ENCODE results near the gene KIAA1549. TPM values are rescaled to one million over a fixed set of nuclear protein-coding genes. Genes with fewer than 3 reads are reported as not detected.

Gene KIAA1549
- total and polyA plus RNA-seq, 2 donors = 1.6 to 4.6 TPM

GRCh38 chr7:138872576-138872975 lies 108.6 kb downstream of the KIAA1549 start:
- Histone ChIP-seq H3K4me1 (ENCODE audit: insufficient read depth) (no peaks in the 10 kb centered on the region), H3K27ac (ENCODE audit: low read depth) (no peak overlapping the region), H3K36me3 (ENCODE audit: insufficient read depth) (peaks cover 2% of the 10 kb centered on the region), H3K4me3 (ENCODE audit: low read depth, low read length) (no peak overlapping the region)
- 86% methylated on average over 4 of the region's 4 CpGs for WGBS
- no peak for DNase-seq (ENCODE audit: extremely low spot score)

GRCh38 chr7:138871814-138872090 lies 109.4 kb downstream of the KIAA1549 start:
- Histone ChIP-seq H3K27ac (ENCODE audit: low read depth) (no peak overlapping the region), H3K36me3 (ENCODE audit: insufficient read depth) (peaks cover 2% of the 10 kb centered on the region), H3K4me1 (ENCODE audit: insufficient read depth) (no peaks in the 10 kb centered on the region), H3K4me3 (ENCODE audit: low read depth, low read length) (no peak overlapping the region)
- DNase-seq (ENCODE audit: extremely low spot score) = no peak
- WGBS = 96% methylated on average over 5 of the region's 5 CpGs

- WGBS = 90% methylated on average over 21 of the region's 21 CpGs
- Histone ChIP-seq H3K4me1 (ENCODE audit: insufficient read depth) (no peaks in the 10 kb centered on the region), H3K27ac (ENCODE audit: low read depth) (no peak overlapping the region), H3K36me3 (ENCODE audit: insufficient read depth) (peaks cover 2% of the 10 kb centered on the region), H3K4me3 (ENCODE audit: low read depth, low read length) (no peak overlapping the region)
- DNase-seq (ENCODE audit: extremely low spot score) = no peak
These were observed 110.0 kb downstream of the KIAA1549 start for GRCh38 chr7:138871065-138871813.

- no peak overlapping the region for H3K27ac ChIP-seq (ENCODE audit: low read depth)
- 98% methylated on average over 30 of the region's 30 CpGs for WGBS
- no peaks in the 10 kb centered on the region for H3K4me1 ChIP-seq (ENCODE audit: insufficient read depth)
- H3K4me3 ChIP-seq (ENCODE audit: low read depth, low read length) = no peak overlapping the region
- peaks cover 2% of the 10 kb centered on the region for H3K36me3 ChIP-seq (ENCODE audit: insufficient read depth)
- no peak for DNase-seq (ENCODE audit: extremely low spot score)
These were observed 111.8 kb downstream of the KIAA1549 start for GRCh38 chr7:138869353-138869752.

GRCh38 chr7:138868711-138869110 lies 112.5 kb downstream of the KIAA1549 start:
- no peak for DNase-seq (ENCODE audit: extremely low spot score)
- Histone ChIP-seq H3K4me1 (ENCODE audit: insufficient read depth) (no peaks in the 10 kb centered on the region), H3K4me3 (ENCODE audit: low read depth, low read length) (no peak overlapping the region), H3K27ac (ENCODE audit: low read depth) (no peak overlapping the region), H3K36me3 (ENCODE audit: insufficient read depth) (peaks cover 2% of the 10 kb centered on the region)
- 96% methylated on average over 14 of the region's 14 CpGs for whole genome bisulfite sequencing

- DNase-seq (ENCODE audit: extremely low spot score) = no peak
- H3K4me1 ChIP-seq (ENCODE audit: insufficient read depth) = no peaks in the 10 kb centered on the region
- peaks cover 2% of the 10 kb centered on the region for H3K36me3 ChIP-seq (ENCODE audit: insufficient read depth)
- no peak overlapping the region for H3K27ac ChIP-seq (ENCODE audit: low read depth)
- 96% methylated on average over 19 of the region's 19 CpGs for WGBS
- H3K4me3 ChIP-seq (ENCODE audit: low read depth, low read length) = no peak overlapping the region
These were observed 113.4 kb downstream of the KIAA1549 start for GRCh38 chr7:138867744-138868143.

GRCh38 chr7:138866353-138866752 lies 114.8 kb downstream of the KIAA1549 start:
- 95% methylated on average over 9 of the region's 9 CpGs for whole genome bisulfite sequencing

GRCh38 chr7:138865843-138866242 lies 115.3 kb downstream of the KIAA1549 start:
- H3K4me1 ChIP-seq (ENCODE audit: insufficient read depth) = no peaks in the 10 kb centered on the region
- H3K4me3 ChIP-seq (ENCODE audit: low read depth, low read length) = no peak overlapping the region
- H3K36me3 ChIP-seq (ENCODE audit: insufficient read depth) = peaks cover 2% of the 10 kb centered on the region
- WGBS = 88% methylated on average over 4 of the region's 4 CpGs
- no peak for DNase-seq (ENCODE audit: extremely low spot score)
- no peak overlapping the region for H3K27ac ChIP-seq (ENCODE audit: low read depth)

More at GRCh38 chr7:138866353-138866752, 114.8 kb downstream of the KIAA1549 start:
- no peak for DNase-seq (ENCODE audit: extremely low spot score)
- Histone ChIP-seq H3K4me3 (ENCODE audit: low read depth, low read length) (no peak overlapping the region), H3K36me3 (ENCODE audit: insufficient read depth) (peaks cover 2% of the 10 kb centered on the region), H3K27ac (ENCODE audit: low read depth) (no peak overlapping the region), H3K4me1 (ENCODE audit: insufficient read depth) (no peaks in the 10 kb centered on the region)

GRCh38 chr7:138864667-138865066 lies 116.5 kb downstream of the KIAA1549 start:
- Histone ChIP-seq H3K4me3 (ENCODE audit: low read depth, low read length) (no peak overlapping the region), H3K36me3 (ENCODE audit: insufficient read depth) (peaks cover 2% of the 10 kb centered on the region), H3K27ac (ENCODE audit: low read depth) (no peak overlapping the region), H3K4me1 (ENCODE audit: insufficient read depth) (no peaks in the 10 kb centered on the region)
- 89% methylated on average over 3 of the region's 3 CpGs for WGBS
- no peak for DNase-seq (ENCODE audit: extremely low spot score)

- H3K4me1 ChIP-seq (ENCODE audit: insufficient read depth) = no peaks in the 10 kb centered on the region
- DNase-seq (ENCODE audit: extremely low spot score) = no peak
- 96% methylated on average over 9 of the region's 9 CpGs for WGBS
- H3K4me3 ChIP-seq (ENCODE audit: low read depth, low read length) = no peak overlapping the region
- H3K36me3 ChIP-seq (ENCODE audit: insufficient read depth) = no peaks in the 10 kb centered on the region
- H3K27ac ChIP-seq (ENCODE audit: low read depth) = no peak overlapping the region
These were observed 117.3 kb downstream of the KIAA1549 start for GRCh38 chr7:138863931-138864330.

- Histone ChIP-seq H3K36me3 (ENCODE audit: insufficient read depth) (no peaks in the 10 kb centered on the region), H3K27ac (ENCODE audit: low read depth) (no peak overlapping the region), H3K4me1 (ENCODE audit: insufficient read depth) (no peaks in the 10 kb centered on the region), H3K4me3 (ENCODE audit: low read depth, low read length) (no peak overlapping the region)
- 95% methylated on average over 16 of the region's 16 CpGs for WGBS
- DNase-seq (ENCODE audit: extremely low spot score) = no peak
These were observed 120.1 kb downstream of the KIAA1549 start for GRCh38 chr7:138861051-138861450.

- DNase-seq (ENCODE audit: extremely low spot score) = no peak
- no peaks in the 10 kb centered on the region for H3K36me3 ChIP-seq (ENCODE audit: insufficient read depth)
- no peak overlapping the region for H3K4me3 ChIP-seq (ENCODE audit: low read depth, low read length)
- no peaks in the 10 kb centered on the region for H3K4me1 ChIP-seq (ENCODE audit: insufficient read depth)
- H3K27ac ChIP-seq (ENCODE audit: low read depth) = no peak overlapping the region
These were observed 123.5 kb downstream of the KIAA1549 start for GRCh38 chr7:138857728-138858127.

GRCh38 chr7:138854115-138854645 lies 127.0 kb downstream of the KIAA1549 start:
- Histone ChIP-seq H3K36me3 (ENCODE audit: insufficient read depth) (no peaks in the 10 kb centered on the region), H3K4me1 (ENCODE audit: insufficient read depth) (no peaks in the 10 kb centered on the region), H3K27ac (ENCODE audit: low read depth) (no peak overlapping the region), H3K4me3 (ENCODE audit: low read depth, low read length) (no peak overlapping the region)
- WGBS = 88% methylated on average over 5 of the region's 5 CpGs
- DNase-seq (ENCODE audit: extremely low spot score) = no peak

- no peak overlapping the region for H3K27ac ChIP-seq (ENCODE audit: low read depth)
- no peaks in the 10 kb centered on the region for H3K36me3 ChIP-seq (ENCODE audit: insufficient read depth)
- H3K4me1 ChIP-seq (ENCODE audit: insufficient read depth) = no peaks in the 10 kb centered on the region
- H3K4me3 ChIP-seq (ENCODE audit: low read depth, low read length) = no peak overlapping the region
- whole genome bisulfite sequencing = 76% methylated on average over 3 of the region's 3 CpGs
- no peak for DNase-seq (ENCODE audit: extremely low spot score)
These were observed 127.7 kb downstream of the KIAA1549 start for GRCh38 chr7:138853448-138853847.

Data from urinary bladder (tissue), 4 donors.